Central memory CD4-positive, alpha-beta T cell (primary cell): Measurements from ENCODE around the gene DLG1.
A peak's percentile ranks its signal among the peaks of the same experiment; 100 is the strongest.
"Not testable (repeated sequence)": the region's sequence is repeated elsewhere in the genome, so short reads cannot be mapped to it uniquely, and the experiment has no call there.

Experiments
- DNase-seq: peaks from one replicate; pipeline ENCODE4 v3.0.0; 2022

DLG1 gene

DNA sequence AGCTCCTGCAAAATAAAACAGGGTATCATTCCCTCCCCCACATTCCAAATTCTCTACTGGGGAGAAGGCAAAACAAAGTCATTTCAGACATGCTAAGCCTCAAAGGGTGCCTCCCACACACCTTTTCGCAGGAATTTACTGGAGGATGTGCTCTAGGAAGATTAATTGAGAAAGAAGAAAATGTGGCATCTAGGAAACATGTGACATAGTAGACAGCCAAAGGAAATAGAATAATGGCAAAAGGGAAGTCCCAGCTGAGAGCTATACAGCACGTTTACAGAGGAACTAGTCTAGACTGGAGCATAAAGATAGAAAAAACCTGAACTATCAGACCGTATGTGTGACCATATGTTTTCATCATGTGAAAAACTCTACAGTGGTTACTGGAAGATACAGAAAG lies 210.0 kb downstream of the DLG1 start:
- no peak for DNase-seq

DNA sequence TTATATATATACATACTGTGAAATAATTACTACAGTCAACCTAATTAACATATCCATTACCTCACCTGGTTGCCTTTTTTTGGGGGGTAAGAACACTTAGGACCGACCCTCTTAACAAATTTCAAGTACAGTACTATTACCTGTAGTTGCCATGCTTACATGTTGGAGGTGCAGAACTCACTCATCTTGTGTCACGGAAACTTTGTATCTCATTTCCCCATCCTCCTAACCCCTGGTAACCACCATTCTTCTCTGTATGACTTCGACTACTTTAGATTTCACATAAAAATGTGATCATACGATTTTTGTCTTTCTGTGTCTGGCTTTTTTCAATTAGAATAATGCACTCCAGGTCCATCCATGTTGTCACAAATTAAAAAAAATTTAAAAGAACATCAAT lies 213.3 kb downstream of the DLG1 start:
- DNase-seq = no peak

DNA sequence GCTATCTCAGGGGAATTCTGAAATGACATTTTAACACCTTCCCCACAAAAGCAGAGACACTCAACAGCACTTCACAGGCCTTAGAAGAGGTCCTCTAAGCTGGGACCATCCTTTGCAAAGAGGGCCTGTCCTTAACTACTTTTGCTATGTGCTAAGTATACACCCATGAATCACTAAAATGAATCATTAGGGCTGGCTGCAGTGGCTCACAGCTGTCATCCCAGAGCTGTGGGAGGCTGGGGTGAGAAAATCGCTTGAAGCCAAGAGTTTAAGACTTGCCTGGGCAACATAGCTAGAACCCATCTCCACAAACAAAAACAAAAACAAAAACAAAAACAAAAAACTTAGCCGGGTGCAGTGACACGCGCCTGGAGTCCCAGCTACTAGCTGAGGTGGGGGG lies 214.9 kb downstream of the DLG1 start:
- DNase-seq = no peak

- no peak for DNase-seq
These were observed 215.5 kb downstream of the DLG1 start for GRCh38 chr3:197082871-197083270.

DNA sequence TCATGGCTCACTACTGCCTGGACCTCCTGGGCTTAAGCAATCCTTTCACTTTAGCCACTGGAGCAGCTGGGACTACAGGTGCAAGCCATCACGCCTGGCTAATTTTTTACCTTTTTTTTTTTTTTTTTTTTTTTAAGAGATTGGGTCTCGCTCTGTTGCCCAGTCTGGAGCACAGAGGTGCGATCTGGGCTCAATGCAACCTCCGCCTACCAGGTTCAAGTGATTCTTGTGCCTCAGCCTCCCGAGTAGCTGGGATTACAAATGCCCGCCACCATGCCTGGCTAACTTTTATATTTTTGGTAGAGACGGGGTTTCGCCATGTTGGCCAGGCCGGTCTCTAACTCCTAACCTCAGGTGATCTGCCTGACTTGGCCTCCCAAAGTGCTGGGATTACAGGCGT lies 218.1 kb downstream of the DLG1 start:
- DNase-seq = no peak

- no peak for DNase-seq
These were observed 222.0 kb downstream of the DLG1 start for GRCh38 chr3:197076415-197076814.

DNA sequence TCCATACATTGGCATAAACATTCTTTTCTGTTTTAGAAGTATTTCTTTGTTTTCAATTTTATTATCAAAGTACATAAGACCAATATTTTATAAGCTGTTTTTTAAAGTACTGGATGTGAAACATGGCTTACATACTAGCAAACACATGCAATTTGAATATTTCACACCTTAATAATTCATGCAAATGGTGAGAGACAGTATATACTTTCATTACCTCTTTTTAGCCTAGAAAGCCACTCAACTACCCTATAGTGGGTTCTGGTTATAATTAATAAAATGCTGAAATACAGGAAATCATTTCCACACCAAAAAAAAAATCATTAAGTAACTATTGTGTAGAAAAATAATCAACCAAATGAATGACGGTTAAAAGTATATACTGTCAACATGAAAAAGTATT lies 230.3 kb downstream of the DLG1 start:
- no peak for DNase-seq

GRCh38 chr3:197064771-197065170 lies 233.6 kb downstream of the DLG1 start:
- no peak for DNase-seq

GRCh38 chr3:197062446-197062845 lies 236.0 kb downstream of the DLG1 start:
- no peak for DNase-seq

- not testable (repeated sequence) for DNase-seq
These were observed 246.8 kb downstream of the DLG1 start for GRCh38 chr3:197051637-197052036.

GRCh38 chr3:197050511-197050910 lies 247.9 kb downstream of the DLG1 start:
- DNase-seq = no peak

DNA sequence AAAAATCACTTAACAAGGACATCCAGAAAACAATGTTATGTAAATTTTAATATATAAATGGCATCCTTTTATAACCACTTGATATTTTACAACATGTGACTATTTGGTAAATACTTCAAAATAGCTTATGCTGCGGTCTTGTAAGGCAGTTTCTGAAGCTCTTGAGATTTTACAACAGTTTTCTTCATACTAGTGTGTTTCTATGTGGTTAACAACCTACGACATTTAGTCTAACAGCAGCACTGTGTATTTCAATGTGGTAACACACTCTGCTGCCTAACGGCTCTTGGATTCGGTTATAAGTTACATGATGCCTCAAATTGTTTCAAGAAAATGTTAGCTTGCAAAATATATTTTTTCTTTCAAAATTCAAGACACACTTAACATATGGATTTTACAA lies 255.9 kb downstream of the DLG1 start:
- DNase-seq = no peak

DNA sequence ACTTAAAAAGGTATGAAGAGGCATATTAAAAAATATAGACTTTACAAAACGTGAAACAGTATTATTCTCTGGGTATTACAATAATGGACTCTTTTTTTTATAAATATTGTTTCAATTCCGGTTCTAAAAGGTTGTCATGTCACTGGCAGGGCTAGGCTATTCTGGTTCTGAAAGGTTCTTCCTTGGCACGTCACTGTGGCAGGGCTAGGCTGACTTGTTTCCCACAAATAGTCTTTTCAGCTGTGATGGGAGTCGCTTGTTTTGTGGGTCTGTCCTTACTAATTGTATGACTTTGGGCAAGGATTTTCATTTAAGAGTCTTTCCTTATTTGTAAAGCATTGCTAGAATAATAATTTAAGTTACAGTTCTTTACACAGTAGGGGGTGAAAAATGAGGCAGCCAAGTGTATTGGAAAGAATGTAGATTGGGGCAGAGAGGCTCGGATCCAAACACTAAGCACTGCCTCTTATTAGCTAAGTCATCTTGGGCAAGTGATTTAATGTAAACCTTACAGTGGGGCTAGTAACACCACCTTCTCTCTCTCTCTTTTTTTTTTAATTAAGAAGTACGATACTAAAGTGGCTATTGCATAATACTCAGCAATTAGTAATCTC lies 256.4 kb downstream of the DLG1 start:
- DNase-seq = no peak

DNA sequence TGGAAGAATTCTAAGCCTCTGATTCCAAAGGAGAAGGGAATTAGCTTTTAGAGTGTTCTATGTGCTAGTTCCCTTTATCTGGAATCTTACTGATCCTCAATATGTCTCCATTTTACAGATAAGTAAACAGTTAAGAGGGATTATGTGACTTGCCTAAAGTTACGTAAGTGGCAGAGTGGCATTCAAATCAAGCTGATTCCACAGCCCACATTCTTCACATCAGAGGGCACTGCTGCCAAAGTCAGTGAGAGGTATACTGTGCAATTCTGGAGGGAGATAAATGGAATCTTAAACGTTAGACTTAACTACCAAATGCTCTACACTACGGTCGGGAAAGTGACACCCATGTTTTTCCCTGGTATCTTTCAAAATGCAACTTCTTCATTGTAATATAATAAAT lies 257.8 kb downstream of the DLG1 start:
- DNase-seq = no peak

DNA sequence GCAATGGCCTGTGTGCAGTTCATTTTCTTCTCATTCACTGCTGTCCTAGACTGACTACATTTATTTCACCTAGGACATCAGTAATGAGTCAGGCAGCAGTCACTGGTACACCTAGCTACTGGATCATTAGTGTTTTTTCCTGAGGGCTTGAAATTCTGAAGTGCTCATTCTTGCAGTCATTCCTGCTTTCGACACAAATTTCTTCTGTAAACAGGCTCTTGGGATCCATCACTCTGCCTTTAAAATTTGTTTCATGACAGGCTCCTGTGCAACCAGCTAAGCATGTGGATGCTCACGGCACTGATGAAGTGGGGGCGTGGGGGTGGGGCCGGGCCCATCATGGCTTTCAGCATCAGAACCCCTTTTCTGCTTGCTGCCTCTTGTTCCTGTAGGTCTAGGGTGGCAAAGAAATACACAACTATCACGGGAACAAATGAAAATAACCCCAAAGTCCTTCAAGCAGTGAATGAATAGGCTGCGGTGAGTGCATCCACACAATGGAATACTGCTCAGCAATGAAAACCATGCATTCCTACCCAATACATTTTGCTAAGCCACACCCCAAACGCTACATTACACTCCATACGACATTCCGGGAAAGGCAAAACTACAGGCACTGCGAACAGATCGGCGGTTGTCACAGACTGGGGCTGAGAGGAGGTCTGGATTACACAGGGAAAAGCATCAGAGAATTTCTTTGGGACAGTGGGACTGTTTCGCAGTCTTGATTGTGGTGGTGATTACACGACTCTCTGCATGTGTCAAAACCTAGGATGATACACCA lies 259.5 kb downstream of the DLG1 start:
- no peak for DNase-seq

DNA sequence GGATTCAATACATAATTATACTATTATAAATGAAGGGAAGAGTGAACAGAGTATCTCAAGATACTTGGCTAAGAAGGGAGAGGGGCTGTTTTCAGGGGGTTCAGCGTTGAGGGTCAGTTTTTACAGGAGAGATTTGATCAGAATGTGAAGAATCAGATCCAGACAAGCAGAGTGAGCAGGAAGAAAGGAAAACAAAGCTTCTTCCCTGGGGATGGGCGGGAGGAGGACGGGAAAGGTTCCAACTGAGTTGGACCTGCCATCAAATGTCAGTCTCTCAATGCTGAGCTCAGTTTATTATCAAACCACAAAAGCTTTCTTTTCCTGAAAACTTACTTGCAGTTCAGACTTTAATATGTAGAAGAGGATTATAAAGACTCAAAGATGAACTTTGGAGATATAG lies 262.8 kb downstream of the DLG1 start:
- DNase-seq = no peak

DNA sequence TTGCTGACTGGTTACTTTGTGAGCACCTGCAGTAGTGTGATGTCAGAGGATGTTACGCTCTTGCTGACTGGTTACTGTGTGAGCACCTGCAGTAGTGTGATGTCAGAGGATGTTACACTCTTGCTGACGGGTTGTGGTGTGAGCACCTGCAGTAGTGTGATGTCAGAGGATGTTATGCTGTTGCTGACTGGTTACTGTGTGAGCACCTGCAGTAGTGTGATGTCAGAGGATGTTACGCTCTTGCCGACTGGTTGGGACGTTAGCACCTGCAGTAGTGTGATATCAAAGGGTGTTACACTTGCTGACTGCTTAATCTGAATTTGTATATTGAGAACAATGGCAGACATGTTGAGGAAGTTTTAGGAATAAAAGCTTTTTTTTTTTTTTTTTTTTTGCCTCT lies 263.6 kb downstream of the DLG1 start:
- not testable (repeated sequence) for DNase-seq

DNA sequence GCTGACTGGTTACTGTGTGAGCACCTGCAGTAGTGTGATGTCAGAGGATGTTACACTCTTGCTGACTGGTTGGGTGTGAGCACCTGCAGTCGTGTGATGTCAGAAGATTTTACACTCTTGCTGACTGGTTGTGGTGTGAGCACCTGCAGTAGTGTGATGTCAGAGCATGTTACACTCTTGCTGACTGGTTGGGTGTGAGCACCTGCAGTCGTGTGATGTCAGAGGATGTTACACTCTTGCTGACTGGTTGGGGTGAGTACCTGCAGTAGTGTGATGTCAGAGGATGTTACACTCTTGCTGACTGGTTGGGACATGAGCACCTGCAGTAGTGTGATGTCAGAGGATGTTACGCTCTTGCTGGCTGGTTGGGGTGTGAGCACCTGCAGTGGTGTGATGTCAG lies 264.6 kb downstream of the DLG1 start:
- not testable (repeated sequence) for DNase-seq

- DNase-seq = no peak
These were observed 266.8 kb downstream of the DLG1 start for GRCh38 chr3:197031315-197032285.

- DNase-seq = no peak
These were observed 267.8 kb downstream of the DLG1 start for GRCh38 chr3:197030379-197031314.

- peak; percentile 62 for DNase-seq
These were observed 268.8 kb downstream of the DLG1 start, which contains the start of gene MELTF for GRCh38 chr3:197029511-197030167. MELTF (minus strand) TSS chr3:197029817; CDS start chr3:197029702, 115 bp downstream.
